CD14-positive monocyte (primary cell): ENCODE measurements around the gene EDARADD. TPM values are rescaled to one million over a fixed set of nuclear protein-coding genes. Genes with fewer than 3 reads are reported as not detected.

Experiments
- DNase-seq, 3 donors: peaks; one replicate each; pipeline ENCODE4 v3.0.0-alpha.2; 2011 to 2022
- H2AFZ ChIP-seq: 2 replicates; pipeline ENCODE4 v1.6.0; 2012; ENCODE audit warnings: mild to moderate bottlenecking, low read depth, low read length, inconsistent platforms; ENCODE audit not compliant: insufficient read depth, poor library complexity, severe bottlenecking
- H3K27ac ChIP-seq, 2 donors: 1 replicate in 1 of 2; 2 replicates in 1 of 2; pipeline ENCODE4 v1.5.1; 2012 to 2013; ENCODE audit warnings: low read length in 2 of 2, control low read depth in 1 of 2, inconsistent platforms in 1 of 2, low read depth in 1 of 2, mild to moderate bottlenecking in 1 of 2
- H3K27me3 ChIP-seq, 2 donors: one replicate each; pipeline versions ENCODE4 v1.6.0 to v1.6.1; 2011 to 2013; ENCODE audit warnings: low read length in 2 of 2; ENCODE audit not compliant: control insufficient read depth in 2 of 2, insufficient read depth in 2 of 2
- H3K36me3 ChIP-seq, 2 donors: replicated peaks in 1 of 2; 1 replicate in 1 of 2; 2 replicates in 1 of 2; pipeline versions ENCODE4 v1.5.1 to v1.6.1; 2012 to 2013; ENCODE audit warnings: low read length in 2 of 2, control low read depth in 1 of 2, inconsistent platforms in 1 of 2, mild to moderate bottlenecking in 1 of 2; ENCODE audit not compliant: insufficient read depth in 2 of 2, control insufficient read depth in 1 of 2
- H3K4me1 ChIP-seq, 2 donors: 1 replicate in 1 of 2; 2 replicates in 1 of 2; pipeline versions ENCODE4 v1.5.1 to v1.6.1; 2012 to 2013; ENCODE audit warnings: low read length in 2 of 2, control low read depth in 1 of 2, inconsistent platforms in 1 of 2, mild to moderate bottlenecking in 1 of 2, moderate library complexity in 1 of 2; ENCODE audit not compliant: insufficient read depth in 2 of 2, control insufficient read depth in 1 of 2
- H3K4me2 ChIP-seq: replicated peaks from 2 replicates; pipeline ENCODE3; 2012; ENCODE audit warnings: low read length, moderate library complexity, mild to moderate bottlenecking; ENCODE audit not compliant: poor library complexity, severe bottlenecking; ENCODE audit errors: extremely low read depth
- H3K4me3 ChIP-seq, 3 experiments: fragments of 200-600 bp in 1 of 3; sonication (generic) in 1 of 3; replicated peaks in 1 of 3; 1 replicate in 2 of 3; 2 replicates in 1 of 3; pipeline ENCODE4 v1.5.1; 2011 to 2013; ENCODE audit warnings: low read length in 3 of 3, mild to moderate bottlenecking in 3 of 3, control low read depth in 2 of 3, low read depth in 2 of 3, inconsistent platforms in 1 of 3, moderate library complexity in 1 of 3
- H3K79me2 ChIP-seq: 2 replicates; pipeline ENCODE4 v1.6.0; 2012; ENCODE audit warnings: mild to moderate bottlenecking, control low read depth, inconsistent platforms, low read length, moderate library complexity; ENCODE audit not compliant: insufficient read depth
- H3K9ac ChIP-seq: 2 replicates; pipeline ENCODE4 v1.6.0; 2017; ENCODE audit warnings: low read length, mild to moderate bottlenecking; ENCODE audit not compliant: insufficient read depth, poor library complexity, severe bottlenecking
- H3K9me3 ChIP-seq, 2 donors: replicated peaks in 1 of 2; 1 replicate in 1 of 2; 2 replicates in 1 of 2; pipeline versions ENCODE4 v1.5.1 to v1.6.1; 2012 to 2013; ENCODE audit warnings: low read length in 2 of 2, control low read depth in 1 of 2; ENCODE audit not compliant: control insufficient read depth in 1 of 2, insufficient read depth in 1 of 2
- H4K20me1 ChIP-seq: 2 replicates; pipeline ENCODE4 v1.6.0; 2012; ENCODE audit warnings: mild to moderate bottlenecking, low read length, control low read depth, moderate library complexity; ENCODE audit not compliant: insufficient read depth
- H3K27ac Mint-ChIP-seq, 7 donors: one replicate each; pipeline ENCODE4 v1.8.0; 2020; ENCODE audit warnings: mild to moderate bottlenecking in 7 of 7, mixed read lengths in 7 of 7, moderate library complexity in 6 of 7, inconsistent platforms in 2 of 7
- H3K27me3 Mint-ChIP-seq, 3 donors: one replicate each; pipeline ENCODE4 v1.8.0; 2021 to 2022; ENCODE audit warnings: low read depth in 3 of 3, mild to moderate bottlenecking in 3 of 3, mixed read lengths in 3 of 3, moderate library complexity in 3 of 3, inconsistent platforms in 1 of 3
- H3K36me3 Mint-ChIP-seq, 2 donors: one replicate each; pipeline ENCODE4 v1.8.0; 2020; ENCODE audit warnings: mixed read lengths in 2 of 2, inconsistent platforms in 1 of 2, mild to moderate bottlenecking in 1 of 2
- H3K4me1 Mint-ChIP-seq: one replicate; pipeline ENCODE4 v1.8.0; 2020; ENCODE audit warnings: mild to moderate bottlenecking, mixed read lengths
- H3K4me3 Mint-ChIP-seq, 2 donors: one replicate each; pipeline ENCODE4 v1.8.0; 2020; ENCODE audit warnings: mild to moderate bottlenecking in 2 of 2, mixed read lengths in 2 of 2, moderate library complexity in 1 of 2
- H3K9me3 Mint-ChIP-seq, 7 donors: one replicate each; pipeline ENCODE4 v1.8.0; 2020 to 2022; ENCODE audit warnings: mixed read lengths in 7 of 7, mild to moderate bottlenecking in 6 of 7, moderate library complexity in 6 of 7, inconsistent platforms in 2 of 7
- CTCF ChIP-seq: fragments of 200-600 bp; IDR thresholded peaks from one replicate; pipeline ENCODE4 v1.8.0; 2022; ENCODE audit warnings: antibody characterized with exemption, mild to moderate bottlenecking
- WGBS: methylation state at CpG from one replicate; pipeline ENCODE4 v1.1.5; 2013; ENCODE audit warnings: missing lambda C conversion rate; ENCODE audit not compliant: insufficient coverage; 5-methylcytosine and 5-hydroxymethylcytosine counted together
- intact Hi-C, 2 donors: fragments of 100-400 bp; cut with micrococcal nuclease; formaldehyde crosslinking; loops; one replicate each; pipeline versions ENCODE4 v1.15.0 to v1.15.1; 2023
- polyA plus RNA-seq, 3 donors: library from polyadenylated mRNA; depleted of rRNA in 1 of 3; unstranded in 2 of 3; stranded (reverse) in 1 of 3; fragments of 300-500 nt in 2 of 3; fragments of >200 nt in 1 of 3; fragmentation: Illumina TruSeq in 2 of 3; gene quantifications; 1 replicate in 2 of 3; 2 replicates in 1 of 3; pipeline ENCODE4 v1.2.3, GENCODE V29; 2012 to 2021

The EDARADD gene
- polyA plus RNA-seq, 3 donors = not detected

- TF ChIP-seq CTCF = no peak
- H3K4me1 Mint-ChIP-seq = peaks cover 3% of the 10 kb centered on the region
- intact Hi-C loops = no loop called here
Observed at GRCh38 chr1:236413688-236414087, 19.6 kb downstream of the EDARADD start.

GRCh38 chr1:236416165-236416564 is 22.1 kb downstream of the EDARADD start:
- no peaks in the 10 kb centered on the region for H3K27me3 ChIP-seq
- no peak for DNase-seq
- no peaks in the 10 kb centered on the region for H3K79me2 ChIP-seq
- H3K4me2 ChIP-seq = no peak overlapping the region
- 51% methylated on average over 6 of the region's 6 CpGs for WGBS
- H2AFZ ChIP-seq = no peak overlapping the region
- intact Hi-C loops = no loop called here
- no peaks in the 10 kb centered on the region for H3K9me3 Mint-ChIP-seq
- H3K27ac ChIP-seq = no peak overlapping the region
- no peaks in the 10 kb centered on the region for H3K4me1 ChIP-seq
- no peaks in the 10 kb centered on the region for H3K36me3 ChIP-seq
- H3K4me3 Mint-ChIP-seq = no peak overlapping the region
- no peak overlapping the region for H3K4me3 ChIP-seq
- no peaks in the 10 kb centered on the region for H3K36me3 Mint-ChIP-seq
- H3K9ac ChIP-seq = no peak overlapping the region
- H4K20me1 ChIP-seq = no peaks in the 10 kb centered on the region
- H3K9me3 ChIP-seq = no peaks in the 10 kb centered on the region
- H3K27ac Mint-ChIP-seq = peak overlapping the region in 2 of 7 donors; percentile 57 to 70
- H3K27me3 Mint-ChIP-seq = peaks cover 0 to 1% (median 0%) of the 10 kb centered on the region in 3 donors
- TF ChIP-seq CTCF = no peak
- peaks cover 3% of the 10 kb centered on the region for H3K4me1 Mint-ChIP-seq

More at GRCh38 chr1:236413688-236414087, 19.6 kb downstream of the EDARADD start:
- H3K27me3 ChIP-seq = no peaks in the 10 kb centered on the region
- 63% methylated on average over 2 of the region's 3 CpGs for WGBS
- H3K9me3 ChIP-seq = no peaks in the 10 kb centered on the region
- H3K27ac ChIP-seq = no peak overlapping the region
- H4K20me1 ChIP-seq = no peaks in the 10 kb centered on the region
- H2AFZ ChIP-seq = no peak overlapping the region
- no peaks in the 10 kb centered on the region for H3K36me3 ChIP-seq
- H3K27ac Mint-ChIP-seq = peak overlapping the region in 1 of 7 donors; percentile 40
- H3K27me3 Mint-ChIP-seq = peaks cover 0 to 2% (median 1%) of the 10 kb centered on the region in 3 donors
- no peaks in the 10 kb centered on the region for H3K79me2 ChIP-seq
- no peaks in the 10 kb centered on the region for H3K9me3 Mint-ChIP-seq
- H3K9ac ChIP-seq = no peak overlapping the region
- no peak for DNase-seq
- H3K4me1 ChIP-seq = no peaks in the 10 kb centered on the region
- H3K4me3 Mint-ChIP-seq = no peak overlapping the region
- H3K36me3 Mint-ChIP-seq = no peaks in the 10 kb centered on the region
- H3K4me2 ChIP-seq = no peak overlapping the region
- H3K4me3 ChIP-seq = no peak overlapping the region
